Activated CD4-positive, alpha-beta T cell treated with anti-CD3 and anti-CD28 coated beads, Interleukin-10, Interleukin-2, amounts not matched to agents 100 ng/mL and 50 ng/mL, durations not matched to agents 16 hours and 8 hours (primary cell): Measurements from ENCODE around the gene PANK4.

Experiments
- DNase-seq: peaks from one replicate; pipeline ENCODE4 v3.0.0-alpha.2; 2020

PANK4 gene

DNA sequence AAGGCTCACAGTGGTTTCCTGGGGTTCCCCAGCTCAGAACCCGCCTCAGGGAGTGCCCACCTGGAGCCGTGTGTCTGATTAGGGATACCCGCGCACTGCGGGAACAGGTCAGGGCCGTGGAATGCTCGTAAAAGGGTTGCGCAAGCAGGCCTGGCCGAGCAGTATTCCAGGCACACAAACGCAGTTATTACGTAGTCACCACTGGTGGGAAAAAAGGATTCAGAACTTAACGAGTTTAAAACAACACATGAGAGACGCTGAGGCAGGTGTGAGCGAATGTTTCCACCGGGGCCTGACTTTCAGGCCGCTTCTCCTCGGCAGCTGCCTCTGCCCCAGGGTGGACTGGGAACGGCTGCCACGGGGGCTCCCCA is 32.1 kb downstream of the PANK4 start:
- DNase-seq = no peak

DNA sequence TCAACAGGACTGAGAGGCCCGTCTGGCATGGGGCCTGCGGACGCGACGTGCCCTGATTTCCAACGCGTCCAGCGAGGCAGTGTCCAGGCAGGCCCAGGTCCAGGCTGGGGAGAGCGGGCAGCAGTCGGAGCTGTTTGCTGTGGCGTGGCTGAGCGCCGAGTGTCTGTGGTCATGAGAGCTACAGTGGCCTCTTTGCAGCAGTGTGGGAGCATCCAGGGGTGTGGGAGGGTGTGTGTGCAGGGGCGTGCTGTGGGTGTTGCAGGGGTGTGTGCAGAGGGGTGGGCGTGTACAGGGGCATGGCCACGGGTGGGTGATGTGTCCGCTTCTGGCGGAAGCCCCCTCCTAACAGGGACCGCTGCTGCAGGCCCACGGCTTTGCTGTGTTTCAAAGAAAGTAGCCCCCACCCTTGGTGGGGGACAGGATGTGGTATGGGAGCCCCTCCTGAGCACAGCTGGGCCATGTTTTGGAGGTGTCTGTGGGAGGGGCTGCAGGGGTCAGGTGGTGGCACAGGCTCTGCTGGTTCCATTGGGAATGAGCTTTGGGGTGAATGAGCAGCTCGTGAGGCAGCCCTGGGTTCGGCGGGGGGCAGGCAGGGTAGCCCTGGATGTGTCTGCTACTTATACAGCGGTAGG is 32.6 kb downstream of the PANK4 start:
- no peak for DNase-seq

DNA sequence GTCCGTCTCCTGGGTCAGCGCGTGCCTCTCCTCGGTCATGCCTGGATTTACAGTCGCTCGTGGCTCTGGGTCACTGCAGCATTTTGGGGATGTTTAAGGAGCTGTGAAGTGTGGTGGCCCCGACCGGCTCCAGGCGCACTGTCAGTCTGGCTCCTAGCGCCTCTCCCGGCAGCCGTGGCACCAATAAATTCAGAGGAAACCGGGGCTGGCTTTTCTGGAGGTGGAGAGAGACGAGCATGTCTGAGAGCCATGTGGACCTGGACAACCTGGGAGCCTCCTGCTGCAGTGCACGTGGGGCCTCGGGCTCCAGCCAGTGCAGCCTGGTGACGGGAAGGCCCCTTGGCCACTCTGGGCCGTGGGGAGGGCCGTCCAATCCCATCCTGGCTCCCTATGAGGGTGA is 33.2 kb downstream of the PANK4 start:
- DNase-seq = no peak

DNA sequence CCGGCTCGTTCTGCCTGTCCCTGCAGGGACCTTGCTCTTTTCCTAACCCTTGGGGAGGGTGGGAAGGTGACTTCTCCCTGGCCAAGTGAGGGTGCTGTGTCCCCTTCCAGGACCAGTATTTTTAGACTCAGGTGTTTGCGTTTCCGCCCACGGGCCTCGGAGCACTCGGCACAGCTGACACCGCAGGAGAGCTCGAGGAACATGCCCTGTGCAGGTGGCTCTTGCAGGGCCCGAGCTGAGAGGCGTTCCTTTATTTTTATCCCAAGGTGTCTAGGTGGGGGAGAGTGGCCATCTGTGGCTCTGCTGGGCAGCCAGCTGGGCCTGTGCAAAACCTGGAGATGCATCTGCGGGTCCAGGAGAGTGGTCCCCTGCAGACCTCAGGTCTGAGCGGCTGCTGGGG is 34.3 kb downstream of the PANK4 start:
- no peak for DNase-seq

DNA sequence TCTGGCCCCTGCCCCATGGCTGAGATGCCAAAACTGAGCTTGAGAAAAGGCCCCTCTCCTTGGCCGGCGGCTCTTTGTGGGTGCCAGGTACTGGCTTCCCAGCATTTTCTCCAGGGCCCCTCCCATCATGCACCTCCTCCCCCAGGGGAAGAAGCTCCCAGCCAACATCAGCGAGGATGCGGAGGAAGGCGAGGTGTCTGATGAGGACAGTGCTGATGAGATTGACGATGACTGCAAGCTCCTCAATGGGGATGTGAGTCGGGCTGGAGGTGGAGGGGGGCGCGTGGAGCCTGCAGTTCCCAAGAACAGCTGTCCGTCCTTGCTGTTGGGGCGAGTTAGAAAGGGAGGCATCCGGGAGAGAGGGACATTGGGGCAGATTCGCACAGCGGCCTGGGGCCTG is 36.8 kb downstream of the PANK4 start:
- DNase-seq = no peak

DNA sequence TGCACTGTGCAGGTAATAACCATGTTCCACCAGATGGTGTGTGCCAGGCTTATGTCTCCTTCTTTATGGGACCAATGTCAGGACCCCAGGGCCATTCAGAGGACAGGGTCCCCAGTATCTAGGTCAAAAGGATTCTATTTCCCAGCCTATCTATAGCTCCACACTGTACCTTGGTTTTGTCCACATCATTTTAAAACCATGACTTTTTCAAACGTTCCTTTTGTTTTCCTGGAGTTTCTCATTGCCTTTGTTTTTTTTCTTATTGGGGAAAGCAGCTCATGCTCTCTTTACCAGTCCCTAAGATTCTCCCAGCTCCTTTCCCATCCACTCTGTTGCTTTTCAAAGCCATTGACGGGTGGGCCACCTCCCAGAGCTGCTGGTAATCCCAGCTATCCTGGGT is 37.7 kb downstream of the PANK4 start:
- DNase-seq = no peak

DNA sequence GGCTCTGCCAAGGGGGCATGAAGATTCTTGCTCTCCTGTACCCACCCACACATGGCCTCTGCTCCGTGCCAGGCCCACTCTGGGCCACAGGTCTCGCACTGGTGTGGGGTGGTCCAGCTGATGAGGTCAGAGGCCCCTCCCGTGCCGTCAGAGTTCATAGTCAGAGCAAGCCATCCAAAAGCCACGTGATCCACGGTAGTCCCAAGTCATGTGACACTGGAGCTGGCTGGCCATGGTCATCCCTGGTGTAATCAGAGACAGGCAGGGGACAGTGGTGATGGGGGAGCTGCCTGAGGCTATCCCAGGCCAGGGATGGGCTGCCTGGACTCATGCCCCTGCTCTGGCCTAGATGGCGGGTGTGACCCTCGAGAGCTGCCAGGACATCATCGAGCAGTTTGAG is 39.8 kb downstream of the PANK4 start:
- DNase-seq = no peak

DNA sequence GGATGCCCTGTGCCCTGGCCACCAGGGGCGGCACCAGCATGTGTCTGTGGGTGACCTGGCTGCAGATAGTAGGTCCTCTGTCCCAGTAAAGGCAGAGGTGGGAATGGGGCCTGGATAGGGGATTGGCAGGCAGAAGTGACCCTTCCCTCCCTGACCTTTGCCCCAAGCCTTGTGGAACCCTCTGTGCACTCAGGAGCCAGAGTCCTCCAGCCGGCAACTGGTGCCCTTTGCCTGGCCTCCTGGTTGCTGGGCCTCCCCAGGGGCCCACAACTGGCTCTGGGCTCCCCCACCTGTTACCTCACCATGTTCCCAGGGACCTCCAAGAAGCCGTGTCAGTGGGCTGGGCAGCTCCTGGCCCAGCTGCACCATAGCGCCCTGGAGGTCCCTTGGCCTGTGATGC is 40.4 kb downstream of the PANK4 start:
- no peak for DNase-seq

DNA sequence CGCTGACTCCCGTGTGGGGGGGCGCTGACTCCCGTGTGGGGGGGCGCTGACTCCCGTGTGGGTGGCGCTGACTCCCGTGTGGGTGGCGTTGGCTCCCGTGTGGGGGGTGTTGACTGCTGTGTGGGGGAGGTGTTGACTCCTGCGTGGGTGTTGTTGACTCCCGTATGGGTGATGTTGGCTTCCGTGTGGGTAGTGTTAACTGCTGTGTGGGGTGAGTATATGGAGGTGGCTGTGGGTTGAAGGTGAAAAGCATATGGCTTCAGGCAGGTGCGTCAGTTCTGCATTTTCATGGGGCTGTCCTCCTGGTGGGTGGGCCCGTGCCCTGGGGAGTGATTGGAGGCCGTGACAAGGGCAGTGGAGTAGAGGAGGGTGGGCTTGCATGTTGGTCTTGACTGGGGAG is 42.4 kb downstream of the PANK4 start:
- no peak for DNase-seq

DNA sequence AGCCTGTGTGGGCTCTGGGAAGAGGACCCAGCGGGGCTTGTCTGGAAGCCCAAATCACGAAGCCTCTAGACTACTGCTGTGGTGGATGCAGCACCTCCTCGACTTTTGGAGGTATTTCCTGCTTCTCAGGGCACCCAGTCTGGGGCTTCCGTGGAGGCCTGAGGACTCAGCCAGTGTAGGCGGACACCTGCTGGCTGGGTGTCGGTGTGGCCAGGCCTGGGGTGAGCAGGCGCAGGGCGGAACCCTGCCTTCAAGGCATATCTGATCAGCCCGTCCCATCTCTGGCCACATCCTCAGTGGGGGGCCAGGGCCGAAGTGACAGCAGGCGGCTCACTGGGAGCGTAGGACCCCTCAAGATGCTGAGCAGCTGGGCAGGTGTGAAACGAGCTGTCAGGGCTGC is 43.4 kb downstream of the PANK4 start:
- DNase-seq = no peak

DNA sequence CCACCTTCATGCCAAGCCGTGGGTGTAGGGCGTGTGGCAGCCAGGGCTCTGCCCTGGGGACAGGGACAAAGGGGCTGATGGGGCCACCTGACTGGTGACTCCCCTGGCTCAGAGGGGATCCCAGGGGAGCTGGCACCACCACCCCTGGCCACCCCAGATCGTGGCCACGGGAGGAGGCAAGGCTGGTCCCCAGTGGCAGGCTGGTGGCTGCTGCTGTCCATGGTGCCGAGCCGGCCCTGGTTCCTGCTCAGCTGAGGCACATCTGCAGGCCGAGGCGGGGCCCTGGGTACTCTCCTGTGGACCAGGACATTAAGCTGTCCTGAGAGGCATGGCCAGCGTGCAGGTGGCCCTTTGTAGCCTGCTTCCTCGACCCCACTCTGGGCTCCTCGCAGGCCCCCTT is 43.8 kb downstream of the PANK4 start:
- DNase-seq = no peak

DNA sequence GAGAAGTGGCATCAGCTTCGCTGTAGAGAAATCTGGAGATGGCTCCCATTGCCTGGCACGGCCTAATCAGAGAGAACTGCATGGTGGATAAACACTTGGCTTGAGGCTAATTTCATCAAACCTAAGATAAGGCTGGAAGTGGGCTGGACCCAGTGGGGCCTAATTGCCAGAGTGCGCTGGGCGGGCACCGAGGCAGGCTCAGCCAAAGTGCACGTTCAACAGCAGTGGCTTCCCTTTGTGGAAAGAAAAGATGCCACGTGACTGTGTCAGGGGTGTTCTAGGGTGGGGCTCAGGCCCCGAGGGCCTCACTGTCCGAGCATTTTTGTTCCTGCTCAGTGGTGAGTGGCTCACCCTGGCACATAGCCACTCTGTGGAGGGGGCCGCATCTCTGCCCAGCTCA is 44.5 kb downstream of the PANK4 start:
- DNase-seq = no peak

DNA sequence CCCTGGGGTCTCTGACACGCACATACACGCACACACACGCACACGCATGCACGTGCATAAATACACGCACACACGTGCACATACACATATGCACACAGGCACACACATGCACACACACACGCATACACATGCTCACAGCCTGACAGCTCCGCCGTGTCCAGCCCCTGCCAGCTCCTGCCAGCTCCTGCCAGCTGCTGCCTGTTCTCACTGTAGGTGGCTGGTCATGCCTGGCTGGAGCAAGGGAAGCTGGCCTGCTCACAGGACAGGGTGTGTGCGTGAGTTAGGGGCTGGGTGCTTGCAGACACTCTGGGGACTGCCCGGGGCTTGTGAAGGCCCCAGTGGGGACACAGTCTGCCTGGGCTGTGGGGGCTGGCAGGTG is 45.4 kb downstream of the PANK4 start:
- no peak for DNase-seq

DNA sequence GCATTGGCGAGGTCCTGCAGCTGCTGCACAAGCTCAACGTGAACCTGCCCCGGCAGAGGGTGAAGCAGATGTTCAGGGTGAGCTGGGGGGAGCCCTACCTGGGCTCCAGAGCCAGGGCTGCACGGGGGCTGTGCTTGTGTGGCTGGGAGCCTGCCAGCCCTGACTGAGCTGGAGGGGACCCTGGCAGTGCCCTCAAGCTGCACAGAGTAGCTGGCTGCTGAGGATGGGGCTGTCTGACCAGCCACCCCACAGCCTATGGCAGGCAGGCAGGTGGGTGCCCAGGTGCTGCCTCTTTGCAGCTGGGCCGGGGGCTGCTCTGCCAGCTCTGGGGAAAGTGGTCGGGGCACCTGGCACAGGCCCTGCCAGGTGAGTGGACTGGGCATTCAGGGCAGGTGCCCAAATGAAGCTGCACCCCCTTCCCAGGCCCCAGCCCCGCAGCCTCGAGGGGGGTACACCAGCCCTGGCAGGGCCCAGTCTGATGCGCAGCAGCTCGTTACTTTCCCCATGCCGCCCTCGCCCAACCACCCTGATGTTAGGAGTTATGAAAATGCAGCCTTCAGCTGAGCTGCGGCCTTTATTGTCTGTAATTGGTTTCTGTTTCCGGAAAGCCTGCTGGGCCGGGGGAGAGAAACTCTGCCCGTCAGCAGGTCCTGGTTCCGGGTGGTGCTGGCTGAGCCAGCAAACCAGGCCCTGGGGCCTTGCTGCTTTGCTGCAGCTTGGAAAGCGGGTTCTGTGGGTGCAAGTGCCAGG is 46.0 kb downstream of the PANK4 start:
- DNase-seq = no peak

DNA sequence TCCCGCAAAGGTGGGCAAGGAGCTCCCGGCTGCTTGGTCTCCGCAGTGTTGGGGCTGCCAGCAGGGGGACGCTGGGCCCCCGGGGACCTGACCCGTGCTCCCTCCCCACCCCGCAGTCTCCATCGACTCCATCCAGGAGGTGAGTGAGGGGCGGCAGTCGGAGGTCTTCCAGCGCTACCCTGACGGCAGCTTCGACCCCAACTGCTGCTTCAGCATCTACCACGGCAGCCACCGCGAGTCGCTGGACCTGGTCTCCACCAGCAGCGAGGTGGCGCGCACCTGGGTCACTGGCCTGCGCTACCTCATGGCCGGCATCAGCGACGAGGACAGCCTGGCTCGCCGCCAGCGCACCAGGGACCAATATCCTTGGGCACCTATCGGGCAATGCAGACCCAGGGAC is 46.8 kb downstream of the PANK4 start:
- no peak for DNase-seq

DNA sequence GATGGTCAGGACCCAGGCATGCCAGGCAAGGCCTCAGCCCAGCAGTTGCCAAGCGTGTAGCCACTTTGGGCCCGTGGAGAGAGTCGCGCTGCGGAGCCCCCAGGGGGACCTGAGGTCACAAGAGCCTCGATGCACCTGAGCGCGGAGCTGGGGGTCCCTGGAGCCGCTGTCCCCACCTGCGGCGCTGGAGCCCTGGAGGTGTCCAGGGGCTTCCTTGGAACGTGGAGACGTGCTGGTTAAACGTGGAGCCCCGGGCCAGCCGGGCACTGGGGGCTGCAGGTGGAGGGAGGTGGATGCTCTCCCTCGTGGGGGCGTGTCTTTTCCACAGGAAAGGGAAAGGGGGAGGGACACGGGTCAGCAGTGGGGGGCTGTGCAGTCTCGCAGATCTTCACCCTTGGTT is 47.2 kb downstream of the PANK4 start:
- no peak for DNase-seq

DNA sequence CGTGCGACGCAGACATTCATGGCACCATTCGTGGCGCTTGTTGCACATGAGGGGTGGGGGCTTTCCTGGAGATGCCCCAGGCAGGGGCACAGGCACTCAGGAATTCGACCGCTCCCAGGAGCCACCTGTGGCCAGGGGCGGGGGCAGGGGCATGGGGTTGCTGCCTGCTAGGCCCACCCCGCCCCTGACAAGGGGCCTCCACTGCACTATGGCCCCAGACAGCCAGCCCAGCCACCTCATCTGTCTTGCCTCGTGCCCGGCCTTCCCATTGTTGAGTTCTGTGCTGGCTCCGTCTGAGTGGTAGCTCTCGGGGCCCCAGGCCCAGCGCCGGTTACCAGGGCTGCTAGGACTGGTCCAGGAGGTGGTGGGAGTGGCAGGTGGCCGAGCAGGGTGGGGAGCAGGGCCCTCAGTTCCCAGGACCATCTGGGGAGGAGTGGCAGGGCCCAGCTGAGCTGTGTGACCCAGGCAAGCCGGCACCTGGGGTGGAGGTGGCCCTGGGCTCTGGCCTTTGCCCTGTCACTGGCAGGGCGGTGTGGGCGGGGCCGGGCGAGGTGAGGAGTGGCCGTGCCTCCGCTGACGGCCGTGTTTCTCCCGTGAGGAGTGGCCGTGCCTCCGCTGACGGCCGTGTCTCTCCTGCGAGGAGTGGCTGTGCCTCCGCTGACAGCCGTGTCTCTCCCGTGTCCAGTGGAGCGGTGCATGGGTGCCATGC is 48.5 kb downstream of the PANK4 start:
- no peak for DNase-seq

DNA sequence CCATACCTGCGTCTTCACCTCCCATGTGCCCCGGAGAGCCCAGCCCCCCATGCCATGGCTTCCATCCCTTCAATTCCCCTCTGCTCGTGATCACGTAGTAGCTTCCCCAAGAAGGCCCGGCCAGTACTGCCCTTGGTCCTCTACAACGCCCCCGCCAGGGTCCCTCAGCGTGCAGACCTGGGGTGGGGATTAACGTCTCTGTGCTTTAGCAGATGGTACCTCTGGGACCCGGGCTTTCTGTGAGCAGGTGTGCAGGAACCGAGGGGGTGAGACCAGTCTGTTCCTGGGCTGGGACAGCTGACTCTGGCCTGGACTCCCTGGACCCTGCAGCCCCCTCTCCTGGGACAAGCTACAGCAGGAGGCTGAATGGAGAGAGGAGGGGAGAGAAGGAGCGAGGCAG is 49.1 kb downstream of the PANK4 start:
- no peak for DNase-seq

DNA sequence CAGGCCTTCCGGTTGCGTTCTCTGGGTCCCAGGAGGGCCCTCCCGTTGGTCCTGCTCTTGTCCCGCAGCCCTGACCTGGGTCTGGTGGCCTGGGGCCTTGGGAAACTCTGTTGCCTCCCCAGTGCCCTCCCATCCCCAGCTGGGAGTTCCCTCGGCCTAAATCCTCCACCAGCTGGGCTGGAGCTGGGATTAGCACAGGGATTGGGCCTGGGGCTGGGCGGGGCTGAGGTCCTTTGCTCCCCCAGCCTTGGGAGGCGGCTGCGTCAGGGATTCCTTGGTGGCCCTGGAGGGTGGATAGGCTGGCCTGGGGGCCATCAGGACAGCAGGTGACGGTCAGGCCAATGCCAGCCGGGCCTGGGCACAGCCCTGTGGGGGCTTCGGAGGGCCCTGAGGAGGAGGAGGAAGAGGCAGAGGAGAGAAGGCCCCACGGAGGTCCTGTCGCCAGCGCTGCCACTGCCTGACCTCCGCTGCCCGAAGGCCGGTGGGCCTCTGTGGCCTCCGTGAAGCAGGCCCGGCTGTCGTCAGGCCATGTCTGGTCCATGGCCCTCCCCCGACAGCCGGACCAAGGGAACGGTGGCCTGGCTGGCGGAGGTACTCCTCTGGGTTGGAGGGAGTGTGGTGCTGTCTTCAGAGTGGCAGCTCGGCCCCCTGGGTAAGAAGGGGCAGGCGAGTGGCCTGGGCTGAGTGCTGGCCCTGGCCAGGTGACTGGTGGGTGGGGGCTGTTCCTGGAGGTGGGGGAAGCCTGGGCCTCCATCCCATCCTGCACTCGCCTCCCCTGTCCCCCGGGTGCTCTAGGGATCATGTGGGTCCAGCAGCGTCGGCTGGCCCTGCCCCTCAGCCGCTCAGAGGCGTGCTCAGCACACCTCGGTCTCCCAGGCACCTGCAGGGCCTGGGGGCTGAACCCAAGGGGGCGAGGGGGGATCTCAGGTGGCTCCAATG is 50.1 kb downstream of the PANK4 start, which contains the start of gene PLCH2:
Gene PLCH2, plus strand, starts transcription at position 229 of the 939 bp plus-strand sequence. Its CDS starts 300 bp downstream, at position 529.
- DNase-seq = no peak

DNA sequence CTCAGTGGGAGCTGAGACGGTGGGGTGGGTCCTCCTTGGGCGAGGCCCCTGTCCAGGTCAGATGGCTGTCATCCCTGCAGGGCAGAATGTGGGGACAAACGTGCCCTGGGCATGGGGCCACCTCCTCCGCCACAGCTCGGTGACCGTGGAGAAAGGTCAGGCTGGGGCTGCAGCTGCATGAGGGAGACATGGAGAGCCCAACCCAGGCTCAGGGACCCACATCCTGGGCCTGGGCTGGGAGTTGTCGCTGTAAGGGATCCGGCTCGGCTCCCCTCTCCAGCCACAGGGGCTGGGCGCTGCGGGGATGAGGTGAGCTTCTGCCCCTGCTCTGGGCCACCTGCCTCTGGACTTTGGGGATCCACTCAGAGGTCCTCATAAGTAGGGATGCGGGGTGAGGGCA is 50.8 kb downstream of the PANK4 start:
- no peak for DNase-seq

DNA sequence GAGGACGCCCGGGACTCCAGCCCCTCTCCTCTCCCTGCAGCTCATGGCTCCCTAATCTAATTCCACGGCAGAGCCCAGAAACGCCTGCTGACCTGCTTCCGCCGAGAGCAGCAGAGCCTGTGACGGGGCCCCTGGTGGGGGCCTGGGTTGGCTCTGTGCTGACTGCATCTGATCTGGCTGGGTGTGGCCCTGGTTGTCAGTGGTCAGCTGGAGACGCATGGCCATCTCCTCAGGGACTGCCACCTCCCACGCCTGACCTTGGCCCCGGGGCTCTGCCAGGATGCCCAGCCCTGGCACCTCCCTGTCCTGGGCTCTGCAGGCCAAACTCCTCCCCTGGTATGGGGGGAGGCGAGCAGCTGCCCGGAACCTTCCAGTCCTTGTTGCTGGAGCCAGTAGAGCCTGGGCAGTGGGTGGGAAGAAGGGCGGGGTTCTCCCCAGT is 51.4 kb downstream of the PANK4 start:
- DNase-seq = no peak

DNA sequence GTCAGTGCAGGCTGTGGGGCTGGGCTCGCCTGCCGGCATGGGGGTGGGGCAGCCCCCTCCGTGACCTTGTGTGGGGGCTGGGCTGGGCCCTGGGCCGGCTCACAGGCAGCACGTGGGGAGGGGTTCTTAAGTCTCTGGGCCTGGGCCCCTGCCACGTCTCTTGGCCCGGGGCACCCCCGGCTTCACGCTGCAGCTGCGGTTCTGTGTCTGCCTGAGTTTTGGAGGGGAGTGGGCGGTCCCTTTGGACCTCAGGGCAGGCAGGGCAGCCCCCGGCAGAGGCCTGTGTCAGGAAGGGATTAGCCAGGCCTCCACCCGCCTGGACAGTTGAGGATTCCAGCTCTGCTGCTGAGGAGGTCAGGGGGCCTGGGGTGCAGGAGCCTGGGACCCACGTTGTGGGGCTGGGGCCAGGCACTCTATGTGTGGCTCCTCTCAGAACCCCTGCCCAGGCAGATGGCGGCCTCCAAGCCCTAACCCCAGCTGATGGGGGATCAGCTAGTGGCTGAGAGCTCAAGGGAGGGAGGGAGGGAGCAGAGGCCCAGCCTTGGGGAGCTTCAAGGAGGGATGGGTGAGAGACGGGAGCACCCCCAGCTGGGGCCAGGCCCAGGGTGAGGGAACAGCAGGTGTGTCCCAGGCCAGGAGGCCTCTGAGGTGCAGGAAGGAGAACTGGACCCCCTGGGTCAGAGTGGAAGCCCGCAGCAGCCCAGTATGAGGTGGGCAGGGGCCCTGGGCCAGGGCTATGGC is 52.1 kb downstream of the PANK4 start:
- no peak for DNase-seq
